Caco-2 (cell line): ENCODE measurements around the gene DNMBP. TPM values are rescaled to one million over a fixed set of nuclear protein-coding genes. Genes with fewer than 3 reads are reported as not detected.
A peak's percentile ranks its signal among the peaks of the same experiment; 100 is the strongest.

Experiments used
- BruUV-seq: library from RNA; stranded (reverse); fragments of 400-500 nt; replicated peaks from 2 replicates; lab custom pipeline; 2021; lab: Mats Ljungman, UMichigan
- CTCF ChIA-PET: fragments of 300-600 bp; sonication (Branson Sonifier 250); formaldehyde crosslinking; loops from one replicate; lab custom pipeline; 2022; ENCODE audit warnings: antibody characterized with exemption; lab: Charles Lee
- POLR2A ChIA-PET: fragments of 300-600 bp; sonication (Branson Sonifier 250); formaldehyde crosslinking; loops from one replicate; lab custom pipeline; 2022; ENCODE audit warnings: antibody characterized with exemption; lab: Charles Lee
- DNase-seq, 2 experiments: peaks; one replicate each; pipeline versions ENCODE4 v3.0.0 to v3.0.0-alpha.2; 2020 to 2022
- H3K27me3 ChIP-seq: replicated peaks from 2 replicates; pipeline ENCODE4 v1.6.0; 2011; ENCODE audit warnings: low read length; ENCODE audit not compliant: control insufficient read depth, insufficient read depth
- H3K36me3 ChIP-seq: 2 replicates; pipeline ENCODE4 v1.5.1; 2011; ENCODE audit warnings: low read length; ENCODE audit not compliant: control insufficient read depth, insufficient read depth
- H3K4me1 ChIP-seq: fragments of 250-450 bp; sonication (Bioruptor Pico); 2 replicates; pipeline ENCODE4 v1.5.1; 2020; ENCODE audit warnings: mild to moderate bottlenecking
- H3K4me3 ChIP-seq: 2 replicates; pipeline ENCODE4 v1.5.1; 2011; ENCODE audit warnings: low read depth, mild to moderate bottlenecking, control low read depth, low read length
- H3K9me3 ChIP-seq: fragments of 250-450 bp; sonication (Bioruptor Pico); 2 replicates; pipeline ENCODE4 v1.5.1; 2020; ENCODE audit warnings: mild to moderate bottlenecking, moderate library complexity
- H3K27ac Mint-ChIP-seq: one replicate; pipeline ENCODE4 v1.8.0; 2022; ENCODE audit warnings: mixed read lengths; ENCODE audit not compliant: unreplicated experiment
- H3K27me3 Mint-ChIP-seq: one replicate; pipeline ENCODE4 v1.8.0; 2022; ENCODE audit warnings: mixed read lengths; ENCODE audit not compliant: insufficient read depth, unreplicated experiment
- H3K36me3 Mint-ChIP-seq: one replicate; pipeline ENCODE4 v1.8.0; 2022; ENCODE audit warnings: mild to moderate bottlenecking, mixed read lengths; ENCODE audit not compliant: insufficient read depth, unreplicated experiment
- H3K4me1 Mint-ChIP-seq: one replicate; pipeline ENCODE4 v1.8.0; 2022; ENCODE audit warnings: low read depth, mixed read lengths; ENCODE audit not compliant: unreplicated experiment
- H3K4me3 Mint-ChIP-seq: one replicate; pipeline ENCODE4 v1.8.0; 2022; ENCODE audit warnings: mild to moderate bottlenecking, moderate library complexity, mixed read lengths; ENCODE audit not compliant: unreplicated experiment
- H3K9me3 Mint-ChIP-seq: one replicate; pipeline ENCODE4 v1.8.0; 2022; ENCODE audit warnings: mixed read lengths; ENCODE audit not compliant: unreplicated experiment
- intact Hi-C: fragments of 100-400 bp; cut with micrococcal nuclease; formaldehyde crosslinking; loops from one replicate; pipeline ENCODE4 v1.10.0; 2022; ENCODE audit not compliant: unreplicated experiment
- total RNA-seq: library from RNA; stranded (reverse); gene quantifications from 2 replicates; pipeline ENCODE4 v1.2.3, GENCODE V29; 2022
- TF ChIP-seq, protein P1 (sequence below), 2 experiments: fragments of 200-600 bp in 1 of 2; IDR thresholded peaks; 1 replicate in 1 of 2; 2 replicates in 1 of 2; pipeline versions ENCODE4 v1.5.1 to v1.8.0; 2011 to 2022; ENCODE audit warnings: antibody characterized with exemption in 1 of 2, control low read depth in 1 of 2, inconsistent platforms in 1 of 2, low read depth in 1 of 2, low read length in 1 of 2, mild to moderate bottlenecking in 1 of 2, moderate library complexity in 1 of 2; ENCODE audit not compliant: insufficient read depth in 1 of 2, severe bottlenecking in 1 of 2, unreplicated experiment in 1 of 2

Gene DNMBP
- total RNA-seq, 1 experiment from 2014 or later = 30.6 TPM

DNA sequence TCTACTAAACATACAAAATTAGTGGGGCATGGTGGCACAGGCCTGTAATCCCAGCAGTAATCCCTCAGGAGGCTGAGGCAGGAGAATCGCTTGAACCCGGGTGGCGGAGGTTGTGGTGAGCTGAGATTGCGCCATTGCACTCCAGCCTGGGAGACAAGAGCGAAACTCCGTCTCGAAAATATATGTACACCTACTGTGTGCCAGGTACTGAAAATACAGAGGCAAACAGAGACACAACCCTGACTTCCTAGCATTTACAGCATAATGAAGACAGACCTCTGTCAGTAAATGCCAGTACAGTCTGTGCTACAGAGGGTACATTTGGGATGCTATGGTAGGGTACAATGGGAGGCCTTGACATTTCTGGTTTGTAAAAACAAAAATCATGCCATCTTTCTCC is 160.7 kb downstream of the DNMBP start:
- intact Hi-C loops = loop anchor here (1.0 to 5.0 kb wide), 3 partner anchors 38 to 338 kb away; partner anchors contain the start of gene ERLIN1
- peaks cover 18% of the 10 kb centered on the region for H3K4me1 Mint-ChIP-seq
- peak overlapping the region; percentile 10 for H3K27ac Mint-ChIP-seq
- Histone ChIP-seq H3K4me3 (no peak overlapping the region), H3K36me3 (peaks cover 7% of the 10 kb centered on the region), H3K27me3 (no peaks in the 10 kb centered on the region), H3K9me3 (no peaks in the 10 kb centered on the region), H3K4me1 (peaks cover 19% of the 10 kb centered on the region)
- no peak overlapping the region for H3K4me3 Mint-ChIP-seq
- H3K36me3 Mint-ChIP-seq = peaks cover 79% of the 10 kb centered on the region
- no peak for DNase-seq
- POLR2A ChIA-PET = no interaction called here
- TF ChIP-seq, protein P1, sequence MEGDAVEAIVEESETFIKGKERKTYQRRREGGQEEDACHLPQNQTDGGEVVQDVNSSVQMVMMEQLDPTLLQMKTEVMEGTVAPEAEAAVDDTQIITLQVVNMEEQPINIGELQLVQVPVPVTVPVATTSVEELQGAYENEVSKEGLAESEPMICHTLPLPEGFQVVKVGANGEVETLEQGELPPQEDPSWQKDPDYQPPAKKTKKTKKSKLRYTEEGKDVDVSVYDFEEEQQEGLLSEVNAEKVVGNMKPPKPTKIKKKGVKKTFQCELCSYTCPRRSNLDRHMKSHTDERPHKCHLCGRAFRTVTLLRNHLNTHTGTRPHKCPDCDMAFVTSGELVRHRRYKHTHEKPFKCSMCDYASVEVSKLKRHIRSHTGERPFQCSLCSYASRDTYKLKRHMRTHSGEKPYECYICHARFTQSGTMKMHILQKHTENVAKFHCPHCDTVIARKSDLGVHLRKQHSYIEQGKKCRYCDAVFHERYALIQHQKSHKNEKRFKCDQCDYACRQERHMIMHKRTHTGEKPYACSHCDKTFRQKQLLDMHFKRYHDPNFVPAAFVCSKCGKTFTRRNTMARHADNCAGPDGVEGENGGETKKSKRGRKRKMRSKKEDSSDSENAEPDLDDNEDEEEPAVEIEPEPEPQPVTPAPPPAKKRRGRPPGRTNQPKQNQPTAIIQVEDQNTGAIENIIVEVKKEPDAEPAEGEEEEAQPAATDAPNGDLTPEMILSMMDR (IDR thresholded peaks at IDR 0.05; ENCODE audit: insufficient read depth in 1 of 2, low read depth in 1 of 2, low read length in 1 of 2, severe bottlenecking in 1 of 2, unreplicated experiment in 1 of 2) = no peak
- no peaks in the 10 kb centered on the region for H3K27me3 Mint-ChIP-seq
- CTCF ChIA-PET = interaction anchor here (0.8 to 0.9 kb wide), 2 partner anchors 11 to 116 kb away, joined by 3 read pairs; no protein-coding TSS in a partner anchor
- BruUV-seq = no TSS peak
- H3K9me3 Mint-ChIP-seq = no peaks in the 10 kb centered on the region

DNA sequence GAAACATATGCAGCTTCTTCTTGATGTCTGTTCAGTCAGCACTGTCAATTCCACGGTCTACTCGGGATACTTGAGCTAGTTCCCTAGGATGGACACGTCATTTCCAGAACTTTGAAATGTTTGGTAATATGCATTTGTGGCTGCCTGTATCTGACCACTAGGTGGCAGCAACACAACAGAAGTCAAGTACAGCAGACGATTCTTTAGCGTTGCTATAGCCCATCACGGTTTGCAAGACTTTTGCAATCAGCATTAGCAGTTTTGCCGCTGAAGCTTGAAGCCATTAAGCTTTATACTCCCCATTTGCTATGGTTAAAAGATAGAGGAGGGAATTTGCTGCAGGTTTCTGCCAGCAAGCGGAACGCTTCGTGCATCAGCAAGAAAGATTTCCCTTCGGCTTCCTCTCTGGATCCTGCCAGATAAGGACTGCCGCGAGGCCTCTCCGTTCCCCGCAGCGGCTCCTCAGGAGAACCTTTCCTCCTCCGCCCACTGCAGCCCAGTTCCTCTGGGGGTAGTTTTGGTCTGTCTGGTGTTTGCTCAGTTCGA is 163.8 kb downstream of the DNMBP start:
- H3K36me3 Mint-ChIP-seq = peaks cover 67% of the 10 kb centered on the region
- peaks cover 17% of the 10 kb centered on the region for H3K4me1 Mint-ChIP-seq
- H3K9me3 Mint-ChIP-seq = no peaks in the 10 kb centered on the region
- no peaks in the 10 kb centered on the region for H3K9me3 ChIP-seq
- ChIA-PET POLR2A (interaction anchor here (0.5 to 0.7 kb wide), 2 partner anchors 114 to 120 kb away, joined by 3 read pairs; partner anchors contain the start of gene CUTC), CTCF (interaction anchor here (0.6 to 1.6 kb wide), 14 partner anchors 8 to 440 kb away, joined by 3 to 16 read pairs (median 3); partner anchors contain the start of gene CPN1)
- peaks cover 3% of the 10 kb centered on the region for H3K36me3 ChIP-seq
- H3K27ac Mint-ChIP-seq = no peak overlapping the region
- no peaks in the 10 kb centered on the region for H3K27me3 ChIP-seq
- peak; percentile 74 to 75 for DNase-seq
- BruUV-seq = no TSS peak
- H3K27me3 Mint-ChIP-seq = no peaks in the 10 kb centered on the region
- TF ChIP-seq, protein P1 (IDR thresholded peaks at IDR 0.05; ENCODE audit: insufficient read depth in 1 of 2, low read depth in 1 of 2, low read length in 1 of 2, severe bottlenecking in 1 of 2, unreplicated experiment in 1 of 2) = peak; percentile 84 to 86
- intact Hi-C loops = loop anchor here (1.0 to 5.0 kb wide), 6 partner anchors 29 to 341 kb away; partner anchors contain the start of gene ERLIN1
- no peak overlapping the region for H3K4me3 ChIP-seq
- peaks cover 19% of the 10 kb centered on the region for H3K4me1 ChIP-seq
- H3K4me3 Mint-ChIP-seq = no peak overlapping the region

DNA sequence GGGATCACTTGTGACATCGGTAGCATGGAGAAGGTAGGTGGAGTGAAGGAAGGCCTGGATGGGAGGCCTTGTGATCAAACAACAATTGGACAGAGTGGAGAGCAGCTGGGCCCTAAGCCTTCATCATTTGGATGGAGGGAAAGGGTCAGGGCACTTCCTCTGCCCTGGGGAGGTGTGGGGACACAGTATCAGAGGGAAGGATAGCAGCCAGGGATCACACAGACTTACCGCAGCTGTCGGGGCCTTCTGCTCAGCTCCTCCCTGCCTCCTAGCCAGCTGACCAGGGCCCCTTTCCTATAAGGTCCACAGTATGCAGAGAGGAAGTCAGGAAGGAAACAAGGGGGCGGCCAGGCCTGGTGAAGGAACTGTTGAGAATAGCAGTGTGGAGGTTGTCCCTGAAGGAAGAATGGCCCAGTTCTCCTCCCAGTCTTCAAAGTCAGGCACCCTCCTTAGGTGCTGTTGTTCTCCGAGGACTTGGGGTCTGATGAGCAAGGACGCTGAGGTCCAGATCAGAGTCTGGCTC is 165.3 kb downstream of the DNMBP start:
- POLR2A ChIA-PET = no interaction called here

More for the DNA sequence above, 165.3 kb downstream of the DNMBP start:
- intact Hi-C loops = loop anchor here (2.0 kb wide), 2 partner anchors 30 to 120 kb away; no protein-coding TSS in a partner anchor
- Histone ChIP-seq H3K27me3 (no peaks in the 10 kb centered on the region), H3K36me3 (peaks cover 3% of the 10 kb centered on the region), H3K4me3 (no peak overlapping the region), H3K9me3 (no peaks in the 10 kb centered on the region), H3K4me1 (peaks cover 11% of the 10 kb centered on the region)
- TF ChIP-seq, protein P1 (IDR thresholded peaks at IDR 0.05; ENCODE audit: insufficient read depth in 1 of 2, low read depth in 1 of 2, low read length in 1 of 2, severe bottlenecking in 1 of 2, unreplicated experiment in 1 of 2) = no peak
- Mint-ChIP-seq H3K27me3 (no peaks in the 10 kb centered on the region), H3K27ac (no peak overlapping the region), H3K9me3 (no peaks in the 10 kb centered on the region), H3K4me1 (peaks cover 2% of the 10 kb centered on the region), H3K36me3 (peaks cover 60% of the 10 kb centered on the region), H3K4me3 (no peak overlapping the region)
- BruUV-seq = no TSS peak
- no peak for DNase-seq
- CTCF ChIA-PET = interaction anchor here (0.7 kb wide), 1 partner anchor 15 kb away, joined by 4 read pairs; no protein-coding TSS in a partner anchor
